RWPE2 (cell line): ENCODE measurements around the gene STX7.

ENCODE experiments used
- ATAC-seq: fragments of 200-7000 bp; cut with Tn5 transposase; 3 replicates; pipeline ENCODE4 v1.9.1; 2021; ENCODE audit warnings: low read depth
- DNase-seq: peaks from one replicate; pipeline ENCODE4 v3.0.0-alpha.2; 2020; ENCODE audit warnings: low spot score
- H3K27ac ChIP-seq: fragments of 450-650 bp; 2 replicates; pipeline ENCODE4 v1.5.1; 2017; ENCODE audit warnings: mild to moderate bottlenecking; ENCODE audit not compliant: poor library complexity, severe bottlenecking
- H3K27me3 ChIP-seq: fragments of 250-450 bp; sonication (Bioruptor Pico); 2 replicates; pipeline ENCODE4 v1.5.1; 2021; ENCODE audit warnings: mild to moderate bottlenecking, moderate library complexity; ENCODE audit not compliant: insufficient read depth, poor library complexity, severe bottlenecking
- H3K36me3 ChIP-seq: fragments of 250-450 bp; sonication (Bioruptor Pico); 2 replicates; pipeline ENCODE4 v1.5.1; 2020; ENCODE audit warnings: low read depth, mild to moderate bottlenecking, moderate library complexity
- H3K4me1 ChIP-seq: fragments of 250-450 bp; sonication (Bioruptor Pico); 2 replicates; pipeline ENCODE4 v1.5.1; 2021; ENCODE audit warnings: mild to moderate bottlenecking, moderate library complexity; ENCODE audit not compliant: insufficient read depth, poor library complexity, severe bottlenecking
- H3K4me3 ChIP-seq: fragments of 250-450 bp; sonication (Bioruptor Pico); 2 replicates; pipeline ENCODE4 v1.5.1; 2021; ENCODE audit warnings: mild to moderate bottlenecking, moderate library complexity; ENCODE audit not compliant: severe bottlenecking
- H3K9me3 ChIP-seq: fragments of 250-450 bp; sonication (Bioruptor Pico); 2 replicates; pipeline ENCODE4 v1.5.1; 2021; ENCODE audit warnings: mild to moderate bottlenecking, moderate library complexity; ENCODE audit not compliant: severe bottlenecking
- CTCF ChIP-seq: fragments of 450-650 bp; IDR thresholded peaks from one replicate; pipeline ENCODE4 v1.5.1; 2017; ENCODE audit warnings: mild to moderate bottlenecking, moderate library complexity; ENCODE audit not compliant: poor library complexity, severe bottlenecking

STX7 gene

GRCh38 chr6:132430110-132430509, 82.8 kb downstream of the STX7 start:
- no peaks in the 10 kb centered on the region for H3K27me3 ChIP-seq
- H3K27ac ChIP-seq: no peak overlapping the region

GRCh38 chr6:132425176-132425575, 87.7 kb downstream of the STX7 start:
- no peak for TF ChIP-seq CTCF
- Histone ChIP-seq H3K4me1 (no peaks in the 10 kb centered on the region), H3K4me3 (no peak overlapping the region), H3K27me3 (no peaks in the 10 kb centered on the region), H3K9me3 (no peaks in the 10 kb centered on the region), H3K27ac (no peak overlapping the region), H3K36me3 (no peaks in the 10 kb centered on the region)
- ATAC-seq: no peak
- no peak for DNase-seq

More at GRCh38 chr6:132430110-132430509, 82.8 kb downstream of the STX7 start:
- no peak for TF ChIP-seq CTCF
- DNase-seq: no peak
- no peak overlapping the region for H3K4me3 ChIP-seq
- no peaks in the 10 kb centered on the region for H3K36me3 ChIP-seq
- H3K4me1 ChIP-seq: no peaks in the 10 kb centered on the region
- no peaks in the 10 kb centered on the region for H3K9me3 ChIP-seq
- ATAC-seq: no peak

GRCh38 chr6:132423839-132424238, 89.1 kb downstream of the STX7 start:
- no peak for TF ChIP-seq CTCF
- H3K27ac ChIP-seq: no peak overlapping the region
- no peak for DNase-seq
- no peak for ATAC-seq
- no peaks in the 10 kb centered on the region for H3K27me3 ChIP-seq
- no peaks in the 10 kb centered on the region for H3K4me1 ChIP-seq
- H3K36me3 ChIP-seq: no peaks in the 10 kb centered on the region
- no peaks in the 10 kb centered on the region for H3K9me3 ChIP-seq
- H3K4me3 ChIP-seq: no peak overlapping the region

- ATAC-seq (no peak), DNase-seq (no peak)
- no peak for TF ChIP-seq CTCF
- Histone ChIP-seq H3K9me3 (no peaks in the 10 kb centered on the region), H3K4me1 (no peaks in the 10 kb centered on the region), H3K27ac (no peak overlapping the region), H3K4me3 (no peak overlapping the region), H3K36me3 (no peaks in the 10 kb centered on the region), H3K27me3 (no peaks in the 10 kb centered on the region)
These were observed 94.5 kb downstream of the STX7 start for GRCh38 chr6:132418235-132418965.

- DNase-seq: no peak
- ATAC-seq: no peak
These were observed 98.2 kb downstream of the STX7 start for GRCh38 chr6:132414761-132415160.

More at GRCh38 chr6:132414761-132415160, 98.2 kb downstream of the STX7 start:
- H3K4me3 ChIP-seq: no peak overlapping the region
- H3K27ac ChIP-seq: no peak overlapping the region
- TF ChIP-seq CTCF: no peak
- no peaks in the 10 kb centered on the region for H3K27me3 ChIP-seq
- no peaks in the 10 kb centered on the region for H3K36me3 ChIP-seq
- no peaks in the 10 kb centered on the region for H3K9me3 ChIP-seq
- no peaks in the 10 kb centered on the region for H3K4me1 ChIP-seq
